Osteocyte (in vitro differentiated cells): ENCODE results near the gene SPAG17. TPM values are rescaled to one million over a fixed set of nuclear protein-coding genes. Genes with fewer than 3 reads are reported as not detected.

Experiments
- DNase-seq: peaks from one replicate; pipeline ENCODE4 v3.0.0; 2021; ENCODE audit warnings: mixed read lengths; ENCODE audit not compliant: unreplicated experiment; ENCODE audit errors: extremely low spot score
- H3K27ac Mint-ChIP-seq: one replicate; pipeline ENCODE4 v1.8.0; 2021; ENCODE audit warnings: mild to moderate bottlenecking, mixed read lengths; ENCODE audit not compliant: unreplicated experiment
- H3K27me3 Mint-ChIP-seq: one replicate; pipeline ENCODE4 v1.8.0; 2021; ENCODE audit warnings: mixed read lengths; ENCODE audit not compliant: unreplicated experiment
- H3K36me3 Mint-ChIP-seq: one replicate; pipeline ENCODE4 v1.8.0; 2021; ENCODE audit warnings: mixed read lengths; ENCODE audit not compliant: unreplicated experiment
- H3K4me1 Mint-ChIP-seq: one replicate; pipeline ENCODE4 v1.8.0; 2021; ENCODE audit warnings: mixed read lengths; ENCODE audit not compliant: unreplicated experiment
- H3K4me3 Mint-ChIP-seq: one replicate; pipeline ENCODE4 v1.8.0; 2021; ENCODE audit warnings: mild to moderate bottlenecking, moderate library complexity, mixed read lengths; ENCODE audit not compliant: unreplicated experiment
- H3K9me3 Mint-ChIP-seq: one replicate; pipeline ENCODE4 v1.8.0; 2021; ENCODE audit warnings: mixed read lengths; ENCODE audit not compliant: unreplicated experiment
- CTCF ChIP-seq: fragments of 200-600 bp; sonication (generic); IDR thresholded peaks from 2 replicates; pipeline ENCODE4 v1.5.0; 2021; ENCODE audit warnings: antibody characterized with exemption, mild to moderate bottlenecking, moderate library complexity
- total RNA-seq: library from RNA; stranded (reverse); gene quantifications from 2 replicates; pipeline ENCODE4 v1.2.1, GENCODE V29; 2021

The SPAG17 gene
- total RNA-seq, 1 donor from 2014 or later: not detected

DNA sequence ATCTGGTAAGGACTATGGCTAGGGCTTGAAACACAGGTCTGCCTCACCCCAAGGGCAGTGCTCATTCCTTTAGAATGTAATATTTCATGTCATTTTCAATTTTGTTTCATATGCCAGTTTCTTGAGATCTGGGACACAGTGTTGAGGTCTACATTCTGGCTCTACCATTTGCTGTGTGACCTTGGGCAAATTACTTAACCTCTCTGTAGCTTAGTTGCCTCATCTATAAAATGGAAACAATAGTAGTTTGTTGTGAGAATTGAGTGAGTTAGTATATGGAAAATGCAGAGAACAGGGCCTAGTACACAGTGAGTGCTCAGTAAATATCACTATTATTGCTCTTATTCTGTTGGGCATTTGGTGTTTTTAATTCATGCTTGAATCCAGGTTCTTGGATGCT is 171.1 kb downstream of the SPAG17 start:
- no peak for DNase-seq
- H3K27me3 Mint-ChIP-seq: peaks cover 28% of the 10 kb centered on the region
- H3K9me3 Mint-ChIP-seq: no peaks in the 10 kb centered on the region
- no peaks in the 10 kb centered on the region for H3K4me1 Mint-ChIP-seq
- TF ChIP-seq CTCF: no peak
- H3K27ac Mint-ChIP-seq: no peak overlapping the region
- no peak overlapping the region for H3K4me3 Mint-ChIP-seq
- H3K36me3 Mint-ChIP-seq: no peaks in the 10 kb centered on the region

- DNase-seq: no peak
- no peaks in the 10 kb centered on the region for H3K9me3 Mint-ChIP-seq
- peaks cover 28% of the 10 kb centered on the region for H3K27me3 Mint-ChIP-seq
- H3K4me1 Mint-ChIP-seq: no peaks in the 10 kb centered on the region
- TF ChIP-seq CTCF: no peak
- H3K27ac Mint-ChIP-seq: no peak overlapping the region
- H3K4me3 Mint-ChIP-seq: no peak overlapping the region
- H3K36me3 Mint-ChIP-seq: no peaks in the 10 kb centered on the region
Observed at GRCh38 chr1:118013336-118013735, 171.7 kb downstream of the SPAG17 start.

- H3K4me3 Mint-ChIP-seq: no peak overlapping the region
- DNase-seq: no peak
- H3K27ac Mint-ChIP-seq: no peak overlapping the region
- H3K4me1 Mint-ChIP-seq: no peaks in the 10 kb centered on the region
- no peaks in the 10 kb centered on the region for H3K9me3 Mint-ChIP-seq
- peaks cover 28% of the 10 kb centered on the region for H3K27me3 Mint-ChIP-seq
- H3K36me3 Mint-ChIP-seq: no peaks in the 10 kb centered on the region
- TF ChIP-seq CTCF: no peak
Observed at GRCh38 chr1:118012515-118013124, 172.4 kb downstream of the SPAG17 start.

- TF ChIP-seq CTCF: no peak
- no peaks in the 10 kb centered on the region for H3K36me3 Mint-ChIP-seq
- no peak overlapping the region for H3K27ac Mint-ChIP-seq
- no peak for DNase-seq
- H3K9me3 Mint-ChIP-seq: no peaks in the 10 kb centered on the region
- no peaks in the 10 kb centered on the region for H3K4me1 Mint-ChIP-seq
- peaks cover 15% of the 10 kb centered on the region for H3K27me3 Mint-ChIP-seq
- no peak overlapping the region for H3K4me3 Mint-ChIP-seq
Observed at GRCh38 chr1:118008011-118008410, 177.0 kb downstream of the SPAG17 start.

DNA sequence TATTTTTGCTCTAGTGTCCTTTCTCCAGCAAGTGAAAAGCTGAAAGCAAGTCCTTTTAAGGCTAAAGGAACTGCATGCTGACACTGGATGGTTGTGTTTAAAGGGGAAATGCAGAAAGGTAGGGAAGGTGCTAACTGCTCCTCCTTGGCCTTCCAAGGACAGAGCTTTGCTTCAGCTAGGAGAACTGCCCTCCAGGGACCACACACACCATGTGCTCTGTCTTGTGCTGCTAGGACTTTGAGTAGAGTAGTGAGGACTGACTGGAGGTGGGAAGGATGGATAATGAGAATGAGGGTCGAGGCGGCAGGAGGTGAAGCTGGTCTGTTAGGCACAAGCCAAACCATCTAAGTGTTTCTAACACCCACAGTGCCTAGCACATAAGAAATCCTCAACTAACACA is 177.6 kb downstream of the SPAG17 start:
- no peak for DNase-seq
- Mint-ChIP-seq H3K27ac (no peak overlapping the region), H3K36me3 (no peaks in the 10 kb centered on the region), H3K4me3 (no peak overlapping the region), H3K27me3 (peaks cover 11% of the 10 kb centered on the region), H3K9me3 (no peaks in the 10 kb centered on the region), H3K4me1 (no peaks in the 10 kb centered on the region)
- TF ChIP-seq CTCF: no peak
